ENCODE results near the gene YTHDF2. TPM values are rescaled to one million over a fixed set of nuclear protein-coding genes. Genes with fewer than 3 reads are reported as not detected.

The YTHDF2 gene
- total and polyA plus RNA-seq, 9 of the 15 experiments (the other 6 are each of a cell fraction or from before 2014, with no cell fraction given), result 41.0 to 111 (median 83.3) TPM

GRCh38 chr1:28736450-28737306 lies at the start of gene YTHDF2 (continued):
- TF ChIP-seq CREM (IDR thresholded peaks at IDR 0.05; ENCODE audit: low read depth) (peak; percentile 96), CEBPG (CRISPR knock-in tag; IDR thresholded peaks at IDR 0.05) (0 out of 2 replicates have a peak, but pooled peaks have one; percentile 8), CEBPG (tag; conservative IDR thresholded peaks at IDR 0.05 in 1 of 2, IDR thresholded peaks at IDR 0.05 in 1 of 2) (no peak), LEF1 (IDR thresholded peaks at IDR 0.05) (peak; percentile 96), ZNF609 (CRISPR knock-in tag; IDR thresholded peaks at IDR 0.05; ENCODE audit: borderline replicate concordance) (peak; percentile 68; the same call in 1 of the 2 replicates), FOXA3 (CRISPR knock-in tag; conservative IDR thresholded peaks at IDR 0.05 in 1 of 2, IDR thresholded peaks at IDR 0.05 in 1 of 2) (peak in 1 of 2 experiments; percentile 79; a peak in 2 of 4 replicates), TCF3 (CRISPR knock-in tag; IDR thresholded peaks at IDR 0.05) (peak; percentile 24), TEAD2 (tag; IDR thresholded peaks at IDR 0.05) (no peak), EZH2 (IDR thresholded peaks at IDR 0.05; ENCODE audit: borderline replicate concordance, low read depth, low read length) (no peak), MLLT1 (IDR thresholded peaks at IDR 0.05) (peak; percentile 46 to 91; a peak in 2 of 4 replicates), ZNF668 (CRISPR knock-in tag; IDR thresholded peaks at IDR 0.05) (0 out of 2 replicates have a peak, but pooled peaks have one; percentile 5), RREB1 (CRISPR knock-in tag; IDR thresholded peaks at IDR 0.05) (0 out of 2 replicates have a peak, but pooled peaks have one; percentile 30)
